Measurements from ENCODE around the gene DRAXIN. TPM values are rescaled to one million over a fixed set of nuclear protein-coding genes. Genes with fewer than 3 reads are reported as not detected.

DRAXIN gene
- total RNA-seq, 3 donors from 2014 or later (not counting 1 experiment from before 2014, with no cell fraction given): 10.9 to 24.9 (median 12.1) TPM

- TF ChIP-seq CTCF (IDR thresholded peaks at IDR 0.05): no peak
- no peaks in the 10 kb centered on the region for H3K36me3 ChIP-seq (ENCODE audit: control insufficient read depth, insufficient read depth, low read length)
- no peaks in the 10 kb centered on the region for H3K4me1 ChIP-seq (ENCODE audit: control insufficient read depth, insufficient read depth, low read length)
- no peak for DNase-seq
- 64% methylated on average over 8 of the region's 8 CpGs for WGBS (ENCODE audit: insufficient coverage)
- Mint-ChIP-seq H3K4me1 (peaks cover 0 to 9% of the 10 kb centered on the region in 2 donors), H3K9me3 (no peaks in the 10 kb centered on the region), H3K36me3 (no peaks in the 10 kb centered on the region), H3K4me3 (no peak overlapping the region), H3K27ac (no peak overlapping the region), H3K27me3 (ENCODE audit: low read depth in 2 of 2) (no peaks in the 10 kb centered on the region)
- ATAC-seq: no peak
- H3K4me3 ChIP-seq (ENCODE audit: low read length): no peak overlapping the region
- intact Hi-C loops (cut with micrococcal nuclease): loop anchor here (2.0 kb wide), 1 partner anchor 15 kb away; no protein-coding TSS in a partner anchor
- no peak overlapping the region for H3K27ac ChIP-seq (ENCODE audit: low read length)
- H3K27me3 ChIP-seq (ENCODE audit: control insufficient read depth, insufficient read depth, low read length): peaks cover 9% of the 10 kb centered on the region
- no peaks in the 10 kb centered on the region for H3K9me3 ChIP-seq (ENCODE audit: control insufficient read depth, insufficient read depth, low read length)
Measured at GRCh38 chr1:11703357-11704193, 12.1 kb downstream of the DRAXIN start.

DNA sequence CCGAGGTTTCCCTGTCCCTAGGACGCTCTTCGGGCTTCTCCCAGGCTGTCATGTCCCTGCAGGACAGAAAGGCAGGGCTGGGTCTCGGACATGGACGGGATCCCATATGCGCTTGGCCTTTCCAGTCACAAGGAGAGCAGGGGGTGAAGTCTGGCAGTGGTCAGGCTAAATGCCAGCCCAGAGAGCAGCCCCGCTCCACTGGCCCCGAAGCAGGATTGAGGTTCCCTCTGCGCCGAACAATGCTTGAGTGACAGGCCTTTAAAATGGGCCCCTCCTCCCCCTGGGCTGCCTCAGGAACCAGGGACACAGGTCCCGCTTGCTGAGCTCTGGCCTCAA is 12.7 kb downstream of the DRAXIN start:
- H3K4me1 ChIP-seq (ENCODE audit: control insufficient read depth, insufficient read depth, low read length): no peaks in the 10 kb centered on the region
- H3K4me1 Mint-ChIP-seq: peaks cover 0 to 14% of the 10 kb centered on the region in 2 donors
- no peaks in the 10 kb centered on the region for H3K9me3 ChIP-seq (ENCODE audit: control insufficient read depth, insufficient read depth, low read length)
- H3K27me3 Mint-ChIP-seq (ENCODE audit: low read depth in 2 of 2): no peaks in the 10 kb centered on the region
- H3K36me3 ChIP-seq (ENCODE audit: control insufficient read depth, insufficient read depth, low read length): no peaks in the 10 kb centered on the region
- DNase-seq (no peak), ATAC-seq (no peak)
- H3K27me3 ChIP-seq (ENCODE audit: control insufficient read depth, insufficient read depth, low read length): peaks cover 9% of the 10 kb centered on the region
- intact Hi-C loops (cut with micrococcal nuclease): no loop called here
- H3K4me3 ChIP-seq (ENCODE audit: low read length): no peak overlapping the region
- 77% methylated on average over 11 of the region's 11 CpGs for WGBS (ENCODE audit: insufficient coverage)
- H3K9me3 Mint-ChIP-seq: no peaks in the 10 kb centered on the region
- TF ChIP-seq CTCF (IDR thresholded peaks at IDR 0.05): no peak
- no peaks in the 10 kb centered on the region for H3K36me3 Mint-ChIP-seq
- H3K27ac Mint-ChIP-seq: no peak overlapping the region
- H3K4me3 Mint-ChIP-seq: no peak overlapping the region
- H3K27ac ChIP-seq (ENCODE audit: low read length): no peak overlapping the region

- no peak for TF ChIP-seq CTCF (IDR thresholded peaks at IDR 0.05)
- Mint-ChIP-seq H3K9me3 (no peaks in the 10 kb centered on the region), H3K27ac (no peak overlapping the region), H3K4me3 (no peak overlapping the region), H3K36me3 (no peaks in the 10 kb centered on the region), H3K27me3 (ENCODE audit: low read depth in 2 of 2) (no peaks in the 10 kb centered on the region), H3K4me1 (peaks cover 0 to 14% of the 10 kb centered on the region in 2 donors)
- Histone ChIP-seq H3K4me1 (ENCODE audit: control insufficient read depth, insufficient read depth, low read length) (no peaks in the 10 kb centered on the region), H3K36me3 (ENCODE audit: control insufficient read depth, insufficient read depth, low read length) (no peaks in the 10 kb centered on the region), H3K27ac (ENCODE audit: low read length) (no peak overlapping the region), H3K27me3 (ENCODE audit: control insufficient read depth, insufficient read depth, low read length) (peaks cover 9% of the 10 kb centered on the region), H3K4me3 (ENCODE audit: low read length) (no peak overlapping the region), H3K9me3 (ENCODE audit: control insufficient read depth, insufficient read depth, low read length) (no peaks in the 10 kb centered on the region)
- 72% methylated on average over 22 of the region's 22 CpGs for WGBS (ENCODE audit: insufficient coverage)
- intact Hi-C loops (cut with micrococcal nuclease): no loop called here
- ATAC-seq (no peak), DNase-seq (no peak)
Measured at GRCh38 chr1:11704691-11705475, 13.4 kb downstream of the DRAXIN start.
